ENCODE data around the gene TAP1. TPM values are rescaled to one million over a fixed set of nuclear protein-coding genes. Genes with fewer than 3 reads are reported as not detected.

Gene TAP1
- total and polyA plus RNA-seq, 9 of the 15 experiments (the other 6 are each of a cell fraction or from before 2014, with no cell fraction given), result 1.3 to 6.0 (median 4.2) TPM

DNA sequence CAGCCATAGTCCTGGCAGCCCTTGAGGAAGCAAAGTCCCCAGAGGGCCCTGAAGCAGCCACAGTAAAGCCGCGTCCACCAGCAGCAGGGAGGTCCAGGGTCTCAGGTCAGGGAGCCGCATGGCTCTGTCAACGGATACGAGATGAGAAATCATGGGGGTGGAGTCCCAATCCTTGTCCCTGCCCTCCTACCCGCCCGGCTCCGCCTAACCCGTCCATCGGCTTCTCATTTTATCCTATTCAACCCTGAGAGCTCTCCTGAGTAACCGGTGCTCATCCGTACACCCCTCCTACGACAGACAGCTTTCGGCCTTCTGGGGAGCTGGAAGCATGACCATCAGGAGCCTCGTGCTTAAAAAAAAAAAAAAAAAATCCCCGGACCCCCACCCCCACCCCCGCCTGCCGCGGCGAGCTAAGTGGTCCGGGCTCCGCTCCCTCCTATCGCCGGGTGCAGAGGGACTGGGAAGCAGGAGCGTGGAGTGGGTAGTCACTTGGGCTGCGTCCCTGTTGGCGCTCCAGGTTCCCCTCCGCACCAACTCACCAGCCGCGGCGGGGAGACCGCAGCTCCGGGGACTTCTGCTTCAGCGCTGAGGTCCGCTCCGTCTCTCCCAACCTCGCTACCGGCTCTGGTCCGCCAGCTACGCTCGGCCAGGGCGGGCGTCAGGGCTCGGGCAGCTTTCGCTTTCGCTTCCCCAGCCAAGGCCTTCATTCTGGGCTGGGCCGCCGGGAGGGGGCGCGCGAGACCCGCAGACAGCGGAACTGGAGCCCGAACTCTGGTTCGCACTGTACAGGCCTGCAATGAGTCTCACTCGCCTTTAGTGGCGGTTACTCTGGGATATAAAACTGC, 15.2 kb downstream of the TAP1 start, which contains the start of gene TAP2 (continued):
- TF ChIP-seq, protein P1, sequence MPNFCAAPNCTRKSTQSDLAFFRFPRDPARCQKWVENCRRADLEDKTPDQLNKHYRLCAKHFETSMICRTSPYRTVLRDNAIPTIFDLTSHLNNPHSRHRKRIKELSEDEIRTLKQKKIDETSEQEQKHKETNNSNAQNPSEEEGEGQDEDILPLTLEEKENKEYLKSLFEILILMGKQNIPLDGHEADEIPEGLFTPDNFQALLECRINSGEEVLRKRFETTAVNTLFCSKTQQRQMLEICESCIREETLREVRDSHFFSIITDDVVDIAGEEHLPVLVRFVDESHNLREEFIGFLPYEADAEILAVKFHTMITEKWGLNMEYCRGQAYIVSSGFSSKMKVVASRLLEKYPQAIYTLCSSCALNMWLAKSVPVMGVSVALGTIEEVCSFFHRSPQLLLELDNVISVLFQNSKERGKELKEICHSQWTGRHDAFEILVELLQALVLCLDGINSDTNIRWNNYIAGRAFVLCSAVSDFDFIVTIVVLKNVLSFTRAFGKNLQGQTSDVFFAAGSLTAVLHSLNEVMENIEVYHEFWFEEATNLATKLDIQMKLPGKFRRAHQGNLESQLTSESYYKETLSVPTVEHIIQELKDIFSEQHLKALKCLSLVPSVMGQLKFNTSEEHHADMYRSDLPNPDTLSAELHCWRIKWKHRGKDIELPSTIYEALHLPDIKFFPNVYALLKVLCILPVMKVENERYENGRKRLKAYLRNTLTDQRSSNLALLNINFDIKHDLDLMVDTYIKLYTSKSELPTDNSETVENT (CRISPR knock-in tag; IDR thresholded peaks at IDR 0.05), result no peak
- no peak for TF ChIP-seq ASH1L (IDR thresholded peaks at IDR 0.05; ENCODE audit: borderline replicate concordance, low read depth, partially characterized antibody)
- peak; percentile 65; the same call in 1 of the 2 replicates for TF ChIP-seq SUPT5H (IDR thresholded peaks at IDR 0.05)
- peak in 1 of 2 experiments; percentile 76; a peak in 2 of 4 replicates for TF ChIP-seq HDAC1 (IDR thresholded peaks at IDR 0.05)
- TF ChIP-seq RBM17 (IDR thresholded peaks at IDR 0.05; ENCODE audit: borderline replicate concordance, low read depth, low read length), result no peak
- TF ChIP-seq NFE2L1 (tag; IDR thresholded peaks at IDR 0.05; ENCODE audit: borderline replicate concordance, low read depth), result no peak
- peak; percentile 72 for TF ChIP-seq CCNT2 (IDR thresholded peaks at IDR 0.05; ENCODE audit: borderline replicate concordance, extremely low read depth, insufficient read length, low read depth, low read length)
- TF ChIP-seq ZBTB7A (IDR thresholded peaks at IDR 0.05; ENCODE audit: borderline replicate concordance, control insufficient read depth, low read depth, low read length), result peak; percentile 64; the same call in 1 of the 2 replicates
- no peak for TF ChIP-seq RBM34 (IDR thresholded peaks at IDR 0.05; ENCODE audit: borderline replicate concordance, insufficient read depth, low read length)
- TF ChIP-seq HNRNPLL (IDR thresholded peaks at IDR 0.05; ENCODE audit: low read depth, low read length, poor library complexity, severe bottlenecking), result peak; percentile 86
- TF ChIP-seq ARID1B (IDR thresholded peaks at IDR 0.05), result no peak
- 0 out of 2 replicates have a peak, but pooled peaks have one; percentile 26 for TF ChIP-seq NBN (IDR thresholded peaks at IDR 0.05; ENCODE audit: low read depth)
- TF ChIP-seq, protein P2, sequence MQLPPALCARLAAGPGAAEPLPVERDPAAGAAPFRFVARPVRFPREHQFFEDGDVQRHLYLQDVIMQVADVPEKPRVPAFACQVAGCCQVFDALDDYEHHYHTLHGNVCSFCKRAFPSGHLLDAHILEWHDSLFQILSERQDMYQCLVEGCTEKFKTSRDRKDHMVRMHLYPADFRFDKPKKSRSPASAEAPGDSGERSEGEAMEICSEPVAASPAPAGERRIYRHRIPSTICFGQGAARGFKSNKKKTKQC (CRISPR knock-in tag; IDR thresholded peaks at IDR 0.05), result peak; percentile 68; the same call in 1 of the 2 replicates
- TF ChIP-seq, protein P3, sequence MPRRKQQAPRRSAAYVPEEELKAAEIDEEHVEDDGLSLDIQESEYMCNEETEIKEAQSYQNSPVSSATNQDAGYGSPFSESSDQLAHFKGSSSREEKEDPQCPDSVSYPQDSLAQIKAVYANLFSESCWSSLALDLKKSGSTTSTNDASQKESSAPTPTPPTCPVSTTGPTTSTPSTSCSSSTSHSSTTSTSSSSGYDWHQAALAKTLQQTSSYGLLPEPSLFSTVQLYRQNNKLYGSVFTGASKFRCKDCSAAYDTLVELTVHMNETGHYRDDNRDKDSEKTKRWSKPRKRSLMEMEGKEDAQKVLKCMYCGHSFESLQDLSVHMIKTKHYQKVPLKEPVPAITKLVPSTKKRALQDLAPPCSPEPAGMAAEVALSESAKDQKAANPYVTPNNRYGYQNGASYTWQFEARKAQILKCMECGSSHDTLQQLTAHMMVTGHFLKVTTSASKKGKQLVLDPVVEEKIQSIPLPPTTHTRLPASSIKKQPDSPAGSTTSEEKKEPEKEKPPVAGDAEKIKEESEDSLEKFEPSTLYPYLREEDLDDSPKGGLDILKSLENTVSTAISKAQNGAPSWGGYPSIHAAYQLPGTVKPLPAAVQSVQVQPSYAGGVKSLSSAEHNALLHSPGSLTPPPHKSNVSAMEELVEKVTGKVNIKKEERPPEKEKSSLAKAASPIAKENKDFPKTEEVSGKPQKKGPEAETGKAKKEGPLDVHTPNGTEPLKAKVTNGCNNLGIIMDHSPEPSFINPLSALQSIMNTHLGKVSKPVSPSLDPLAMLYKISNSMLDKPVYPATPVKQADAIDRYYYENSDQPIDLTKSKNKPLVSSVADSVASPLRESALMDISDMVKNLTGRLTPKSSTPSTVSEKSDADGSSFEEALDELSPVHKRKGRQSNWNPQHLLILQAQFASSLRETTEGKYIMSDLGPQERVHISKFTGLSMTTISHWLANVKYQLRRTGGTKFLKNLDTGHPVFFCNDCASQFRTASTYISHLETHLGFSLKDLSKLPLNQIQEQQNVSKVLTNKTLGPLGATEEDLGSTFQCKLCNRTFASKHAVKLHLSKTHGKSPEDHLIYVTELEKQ (CRISPR knock-in tag; IDR thresholded peaks at IDR 0.05), result no peak
- no peak for TF ChIP-seq TSC22D4 (tag; IDR thresholded peaks at IDR 0.05)
- peak; percentile 55; the same call in 1 of the 2 replicates for TF ChIP-seq CREM (IDR thresholded peaks at IDR 0.05; ENCODE audit: low read depth)
- no peak for TF ChIP-seq SMARCA5 (IDR thresholded peaks at IDR 0.05)
- no peak for TF ChIP-seq MAFG (tag; conservative IDR thresholded peaks at IDR 0.05)
- TF ChIP-seq TAL1 (IDR thresholded peaks at IDR 0.05), result no peak
- TF ChIP-seq ZNF75A (CRISPR knock-in tag; IDR thresholded peaks at IDR 0.05), result no peak
- TF ChIP-seq SAP30 (IDR thresholded peaks at IDR 0.05; ENCODE audit: borderline replicate concordance, insufficient read depth, low read depth, low read length, poor library complexity, severe bottlenecking), result peak; percentile 46

Data from K562 (cell line).